ENCODE results near the gene EIF4E2.

The EIF4E2 gene

GRCh38 chr2:232535761-232536530, 14.5 kb upstream of the EIF4E2 start:
- TF ChIP-seq CTCF (IDR thresholded peaks at IDR 0.05), result no peak
- Histone ChIP-seq H3K79me2 (no peaks in the 10 kb centered on the region), H3K4me2 (ENCODE audit: low read length) (no peak overlapping the region), H2AFZ (no peak overlapping the region), H3K9me3 (ENCODE audit: control insufficient read depth, low read length) (no peaks in the 10 kb centered on the region), H3K9ac (no peak overlapping the region), H3K4me3 (ENCODE audit: low read depth, low read length) (no peak overlapping the region), H3K4me1 (no peaks in the 10 kb centered on the region), H3K27me3 (ENCODE audit: control insufficient read depth, insufficient read depth, low read length) (no peaks in the 10 kb centered on the region), H3K27ac (no peak overlapping the region), H3K36me3 (ENCODE audit: control insufficient read depth, insufficient read depth, low read length) (no peaks in the 10 kb centered on the region)

GRCh38 chr2:232537079-232537478, 13.4 kb upstream of the EIF4E2 start:
- Histone ChIP-seq H3K4me3 (ENCODE audit: low read depth, low read length) (no peak overlapping the region), H3K36me3 (ENCODE audit: control insufficient read depth, insufficient read depth, low read length) (no peaks in the 10 kb centered on the region), H3K4me1 (no peaks in the 10 kb centered on the region), H3K4me2 (ENCODE audit: low read length) (no peak overlapping the region), H3K27me3 (ENCODE audit: control insufficient read depth, insufficient read depth, low read length) (no peaks in the 10 kb centered on the region), H3K9me3 (ENCODE audit: control insufficient read depth, low read length) (no peaks in the 10 kb centered on the region), H3K27ac (no peak overlapping the region), H3K79me2 (no peaks in the 10 kb centered on the region), H2AFZ (no peak overlapping the region), H3K9ac (no peak overlapping the region)
- no peak for TF ChIP-seq CTCF (IDR thresholded peaks at IDR 0.05)

GRCh38 chr2:232537499-232537898, 13.0 kb upstream of the EIF4E2 start:
- no peaks in the 10 kb centered on the region for H3K36me3 ChIP-seq (ENCODE audit: control insufficient read depth, insufficient read depth, low read length)
- H3K9ac ChIP-seq, result no peak overlapping the region
- no peaks in the 10 kb centered on the region for H3K27me3 ChIP-seq (ENCODE audit: control insufficient read depth, insufficient read depth, low read length)
- H3K79me2 ChIP-seq, result no peaks in the 10 kb centered on the region
- no peak for TF ChIP-seq CTCF (IDR thresholded peaks at IDR 0.05)
- no peak overlapping the region for H3K4me3 ChIP-seq (ENCODE audit: low read depth, low read length)
- no peak overlapping the region for H2AFZ ChIP-seq
- no peak overlapping the region for H3K27ac ChIP-seq
- no peaks in the 10 kb centered on the region for H3K4me1 ChIP-seq
- no peaks in the 10 kb centered on the region for H3K9me3 ChIP-seq (ENCODE audit: control insufficient read depth, low read length)
- no peak overlapping the region for H3K4me2 ChIP-seq (ENCODE audit: low read length)

GRCh38 chr2:232538671-232539070, 11.8 kb upstream of the EIF4E2 start:
- no peak overlapping the region for H3K9ac ChIP-seq
- H3K36me3 ChIP-seq (ENCODE audit: control insufficient read depth, insufficient read depth, low read length), result no peaks in the 10 kb centered on the region
- H3K27ac ChIP-seq, result no peak overlapping the region
- no peak overlapping the region for H3K4me3 ChIP-seq (ENCODE audit: low read depth, low read length)
- no peaks in the 10 kb centered on the region for H3K4me1 ChIP-seq
- H3K4me2 ChIP-seq (ENCODE audit: low read length), result no peak overlapping the region
- H3K79me2 ChIP-seq, result no peaks in the 10 kb centered on the region
- no peak overlapping the region for H2AFZ ChIP-seq
- no peaks in the 10 kb centered on the region for H3K9me3 ChIP-seq (ENCODE audit: control insufficient read depth, low read length)
- no peak for TF ChIP-seq CTCF (IDR thresholded peaks at IDR 0.05)
- H3K27me3 ChIP-seq (ENCODE audit: control insufficient read depth, insufficient read depth, low read length), result no peaks in the 10 kb centered on the region

Data from parathyroid adenoma (tissue), 2 donors.